Adrenal gland (tissue), 5 donors: Measurements from ENCODE around the gene RASGRP4.

Experiments used
- CTCF ChIP-seq, 6 experiments: fragments of 450-650 bp in 4 of 6; fragments of 200-600 bp in 2 of 6; sonication (generic) in 1 of 6; IDR thresholded peaks; 1 replicate in 5 of 6; 2 replicates in 1 of 6; pipeline versions ENCODE4 v1.5.1 to v1.8.0; 2016 to 2021; ENCODE audit warnings: antibody characterized with exemption in 6 of 6, mild to moderate bottlenecking in 2 of 6, moderate library complexity in 1 of 6
- POLR2A ChIP-seq, 2 donors: fragments of 450-650 bp; IDR thresholded peaks; one replicate each; pipeline ENCODE4 v1.6.1; 2017; ENCODE audit warnings: antibody characterized with exemption in 2 of 2, mild to moderate bottlenecking in 2 of 2, moderate library complexity in 1 of 2
- donor health status: DM: no; HTN: no; CAD: no.

- TF ChIP-seq CTCF (IDR thresholded peaks at IDR 0.05) (no peak), POLR2A (IDR thresholded peaks at IDR 0.05) (no peak)
Observed at GRCh38 chr19:38453596-38453995, 27.6 kb upstream of the RASGRP4 start.
